ENCODE measurements around the gene MAN2B2. TPM values are rescaled to one million over a fixed set of nuclear protein-coding genes. Genes with fewer than 3 reads are reported as not detected.

The MAN2B2 gene
- total and polyA plus RNA-seq, 8 donors: 12.7 to 22.9 (median 17.1) TPM

DNA sequence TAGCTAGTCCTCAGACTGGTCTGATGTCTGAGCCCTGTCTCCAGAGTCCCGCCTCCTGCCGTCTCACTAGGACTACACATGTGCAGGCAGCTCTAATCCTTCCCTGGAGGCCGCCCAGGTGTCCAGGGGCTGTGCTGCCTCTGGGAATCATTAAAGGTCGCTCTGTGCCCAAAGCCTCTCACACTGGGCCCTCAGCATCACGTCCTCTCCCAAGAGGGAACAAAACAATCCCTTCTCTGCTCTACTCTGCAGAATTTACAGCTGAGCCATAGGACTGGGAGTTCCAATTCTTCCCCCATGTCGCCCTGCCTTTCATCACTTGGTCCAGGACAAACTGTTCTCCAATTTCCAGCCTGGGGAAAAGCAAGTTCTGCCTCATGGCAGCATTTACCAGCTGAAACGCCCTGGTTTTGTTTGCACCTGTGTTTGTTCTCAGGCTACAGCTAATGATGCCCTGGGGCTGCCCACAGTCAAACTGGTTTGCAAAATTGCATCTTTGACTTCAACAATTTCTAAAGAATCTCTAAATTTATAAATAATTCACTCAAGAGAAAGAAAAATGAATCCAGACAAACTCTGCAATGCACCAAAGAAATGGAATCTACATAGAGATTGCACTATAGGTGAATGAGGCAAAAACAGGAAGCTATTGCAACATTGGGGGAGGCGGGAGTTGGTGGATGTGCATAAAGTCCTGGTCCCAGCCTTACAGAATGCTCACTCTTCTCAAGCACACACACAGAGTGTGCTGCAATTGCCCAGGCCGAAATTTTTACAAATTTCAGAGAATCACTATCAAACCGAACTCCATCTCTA is 58.3 kb downstream of the MAN2B2 start:
- no peak overlapping the region for H3K4me3 ChIP-seq
- intact Hi-C loops (cut with DNase I): no loop called here
- H3K4me1 ChIP-seq: no peaks in the 10 kb centered on the region
- ATAC-seq: peak in 2 of 4 donors; percentile 27 to 66
- TF ChIP-seq CTCF (IDR thresholded peaks at IDR 0.05): no peak
- no peaks in the 10 kb centered on the region for H3K36me3 ChIP-seq
- H3K9me3 ChIP-seq: no peaks in the 10 kb centered on the region
- DNase-seq: peak in 1 of 6 donors; percentile 53
- H3K27ac ChIP-seq: no peak overlapping the region
- FAIRE-seq: no peak
- WGBS, 2 donors: 69 to 73% methylated on average over 10 of the region's 10 CpGs
- H3K27me3 ChIP-seq: no peaks in the 10 kb centered on the region

DNA sequence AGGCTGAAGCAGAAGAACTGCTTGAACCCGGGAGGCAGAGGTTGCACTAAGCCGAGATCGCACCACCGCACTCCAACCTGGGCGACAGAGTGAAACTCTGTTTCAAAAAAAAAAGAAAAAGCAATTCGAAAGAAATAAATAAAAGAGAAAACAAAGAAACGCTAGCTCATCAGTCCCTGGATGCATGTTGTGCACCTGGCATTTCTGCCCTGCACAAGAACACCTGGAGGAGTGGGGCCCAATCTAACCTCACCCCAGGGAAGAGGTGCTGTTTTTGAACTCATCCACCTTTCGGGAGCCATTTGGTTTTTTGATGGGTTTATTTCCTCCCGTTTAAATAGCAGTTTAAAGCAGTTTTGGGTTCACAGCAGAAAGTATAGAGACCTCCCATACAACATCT is 59.8 kb downstream of the MAN2B2 start:
- Histone ChIP-seq H3K4me1 (no peaks in the 10 kb centered on the region), H3K27ac (no peak overlapping the region), H3K9me3 (no peaks in the 10 kb centered on the region), H3K4me3 (no peak overlapping the region), H3K27me3 (no peaks in the 10 kb centered on the region), H3K36me3 (no peaks in the 10 kb centered on the region)
- FAIRE-seq: no peak
- intact Hi-C loops (cut with DNase I): no loop called here
- no peak for DNase-seq
- no peak for TF ChIP-seq CTCF (IDR thresholded peaks at IDR 0.05)
- no peak for ATAC-seq
- WGBS, 2 donors: 87 to 94% methylated on average over 9 of the region's 9 CpGs

DNA sequence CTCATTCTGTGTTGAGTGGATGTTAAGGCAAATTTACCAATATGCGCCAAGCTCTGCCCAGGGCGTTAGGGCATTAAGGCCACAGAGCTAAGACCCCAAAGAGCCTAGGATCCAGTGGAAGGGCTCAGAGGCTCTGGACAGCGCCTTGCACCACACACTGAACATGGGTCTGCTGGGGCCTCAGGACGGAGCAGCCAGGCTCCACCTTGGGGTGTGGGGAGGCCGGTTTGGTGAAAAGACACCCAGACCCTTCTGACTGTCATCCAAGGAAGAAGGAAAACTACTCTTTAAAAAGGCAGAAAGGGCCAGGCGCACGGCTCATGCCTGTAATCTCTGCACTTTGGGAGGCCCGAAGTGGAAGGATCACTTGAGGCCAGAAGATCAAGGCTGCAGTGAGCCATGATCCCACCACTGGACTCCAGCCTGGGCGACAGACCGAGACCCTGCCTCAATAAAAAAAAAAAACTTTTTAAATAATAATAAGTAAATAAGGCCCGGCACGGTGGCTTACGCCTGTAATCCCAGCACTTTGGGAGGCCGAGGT is 64.2 kb downstream of the MAN2B2 start:
- intact Hi-C loops (cut with DNase I): no loop called here
- H3K4me1 ChIP-seq: peaks cover 0 to 14% (median 14%) of the 10 kb centered on the region in 3 donors
- no peaks in the 10 kb centered on the region for H3K27me3 ChIP-seq
- no peak for ATAC-seq
- no peak for TF ChIP-seq CTCF (IDR thresholded peaks at IDR 0.05)
- no peak for FAIRE-seq
- no peak for DNase-seq
- H3K36me3 ChIP-seq: peaks cover 0 to 12% (median 0%) of the 10 kb centered on the region in 3 donors
- 92 to 98% methylated on average over 14 of the region's 14 CpGs for WGBS, 2 donors
- no peaks in the 10 kb centered on the region for H3K9me3 ChIP-seq
- H3K27ac ChIP-seq: no peak overlapping the region
- peak overlapping the region in 1 of 4 donors; percentile 67 for H3K4me3 ChIP-seq

GRCh38 chr4:6640292-6641163 is 65.5 kb downstream of the MAN2B2 start, which contains the start of gene MRFAP1:
Gene MRFAP1 (plus strand): TSS chr4:6640685. CDS start chr4:6640863, 178 bp downstream.
- 0% methylated on average over 90 of the region's 90 CpGs for WGBS, 2 donors
- DNase-seq (peak; percentile 90 to 96 (median 94)), ATAC-seq (peak; percentile 95 to 98 (median 96)), FAIRE-seq (no peak)
- peak within 1 kb of the TSS; percentile 77 to 96 (median 90) for H3K27ac ChIP-seq
- peaks cover 0 to 14% (median 14%) of the 10 kb centered on the region in 3 donors for H3K4me1 ChIP-seq
- no peaks in the 10 kb centered on the region for H3K27me3 ChIP-seq
- peaks cover 0 to 12% (median 0%) of the 10 kb centered on the region in 3 donors for H3K36me3 ChIP-seq
- peak within 1 kb of the TSS; percentile 67 to 88 (median 84) for H3K4me3 ChIP-seq
- no peaks in the 10 kb centered on the region for H3K9me3 ChIP-seq
- intact Hi-C loops (cut with DNase I): no loop called here
- TF ChIP-seq CTCF (IDR thresholded peaks at IDR 0.05): no peak
